Stimulated activated CD4-positive, alpha-beta T cell treated with anti-CD3 and anti-CD28 coated beads, Interleukin-2, amount 100 ng/mL, for 24 hours (primary cell): ENCODE results near the gene MPI.

Experiments
- DNase-seq, 2 donors: peaks; one replicate each; pipeline ENCODE4 v3.0.0-alpha.2; 2020

MPI gene

GRCh38 chr15:74937590-74938371 is 47.9 kb downstream of the MPI start, which contains the start of gene COX5A:
COX5A (minus strand) TSS chr15:74938073; CDS start chr15:74938014, 59 bp downstream.
- peak; percentile 90 to 91 for DNase-seq

GRCh38 chr15:74950078-74950908 is 60.5 kb downstream of the MPI start:
- peak; percentile 84 to 85 for DNase-seq

- no peak for DNase-seq
These were observed 61.2 kb downstream of the MPI start for GRCh38 chr15:74951006-74951405.
